Hepatocyte (in vitro differentiated cells): ENCODE data around the gene VPS37C. TPM values are rescaled to one million over a fixed set of nuclear protein-coding genes. Genes with fewer than 3 reads are reported as not detected.

Experiments used
- DNase-seq: peaks from one replicate; pipeline ENCODE4 v3.0.0-alpha.2; 2016; ENCODE audit warnings: low spot score
- H2AFZ ChIP-seq: fragments of 200-600 bp; sonication (generic); 2 replicates; pipeline ENCODE4 v1.6.0; 2016; ENCODE audit warnings: antibody characterized with exemption, mild to moderate bottlenecking
- H3K27ac ChIP-seq: fragments of 200-600 bp; sonication (generic); 2 replicates; pipeline ENCODE4 v1.5.1; 2016; ENCODE audit warnings: mild to moderate bottlenecking
- H3K27me3 ChIP-seq: fragments of 200-600 bp; sonication (generic); 2 replicates; pipeline ENCODE4 v1.6.1; 2016
- H3K36me3 ChIP-seq: fragments of 200-600 bp; sonication (generic); replicated peaks from 2 replicates; pipeline ENCODE4 v1.5.1; 2016; ENCODE audit warnings: low read depth; ENCODE audit not compliant: insufficient read depth
- H3K4me1 ChIP-seq: fragments of 200-600 bp; sonication (generic); 2 replicates; pipeline ENCODE4 v1.5.1; 2016; ENCODE audit warnings: mild to moderate bottlenecking, moderate library complexity; ENCODE audit not compliant: insufficient read depth
- H3K4me2 ChIP-seq: fragments of 200-600 bp; sonication (generic); 2 replicates; pipeline ENCODE4 v1.6.0; 2016
- H3K4me3 ChIP-seq: fragments of 200-600 bp; sonication (generic); 2 replicates; pipeline ENCODE4 v1.5.1; 2016; ENCODE audit warnings: mild to moderate bottlenecking
- H3K79me2 ChIP-seq: fragments of 200-600 bp; sonication (generic); 2 replicates; pipeline ENCODE4 v1.6.0; 2017; ENCODE audit warnings: mild to moderate bottlenecking
- H3K9me2 ChIP-seq: fragments of 200-600 bp; sonication (generic); replicated peaks from 2 replicates; pipeline ENCODE4 v1.6.0; 2017; ENCODE audit warnings: mild to moderate bottlenecking; ENCODE audit not compliant: insufficient read depth
- H3K9me3 ChIP-seq: fragments of 200-600 bp; sonication (generic); 2 replicates; pipeline ENCODE4 v1.5.1; 2016; ENCODE audit warnings: low read depth, mild to moderate bottlenecking
- H4K20me1 ChIP-seq: fragments of 200-600 bp; sonication (generic); 2 replicates; pipeline ENCODE4 v1.6.0; 2016; ENCODE audit warnings: mild to moderate bottlenecking; ENCODE audit not compliant: insufficient read depth, poor library complexity, severe bottlenecking
- CTCF ChIP-seq: fragments of 200-600 bp; sonication (generic); IDR thresholded peaks from 2 replicates; pipeline ENCODE4 v1.5.1; 2016; ENCODE audit warnings: antibody characterized with exemption, mild to moderate bottlenecking; ENCODE audit not compliant: poor library complexity
- EZH2 ChIP-seq: fragments of 200-600 bp; sonication (generic); IDR thresholded peaks from 2 replicates; pipeline ENCODE4 v1.6.1; 2016; ENCODE audit warnings: antibody characterized with exemption, mild to moderate bottlenecking, borderline replicate concordance
- EZH2phosphoT487 ChIP-seq: fragments of 200-600 bp; sonication (generic); IDR thresholded peaks from one replicate; pipeline ENCODE4 v1.6.1; 2018; ENCODE audit warnings: antibody characterized with exemption, mild to moderate bottlenecking, low read depth, moderate library complexity; ENCODE audit not compliant: unreplicated experiment, severe bottlenecking
- WGBS: methylation state at CpG from one replicate; pipeline ENCODE4 v1.1.6; 2016; ENCODE audit warnings: low lambda C conversion rate; ENCODE audit errors: missing lambda C conversion rate; 5-methylcytosine and 5-hydroxymethylcytosine counted together
- polyA plus RNA-seq: library from polyadenylated mRNA; unstranded; fragments of >200 nt; fragmentation: Nextera tagmentation; extraction: Ambion mirVana; gene quantifications from 2 replicates; pipeline ENCODE4 v1.2.1, GENCODE V29; 2016
- total RNA-seq: library from RNA; depleted of rRNA; stranded (reverse); fragments of >200 nt; gene quantifications from 2 replicates; pipeline ENCODE4 v1.2.3, GENCODE V29; 2014

Gene VPS37C
- total and polyA plus RNA-seq, 2 experiments from 2014 or later, result 17.0 to 26.6 TPM

DNA sequence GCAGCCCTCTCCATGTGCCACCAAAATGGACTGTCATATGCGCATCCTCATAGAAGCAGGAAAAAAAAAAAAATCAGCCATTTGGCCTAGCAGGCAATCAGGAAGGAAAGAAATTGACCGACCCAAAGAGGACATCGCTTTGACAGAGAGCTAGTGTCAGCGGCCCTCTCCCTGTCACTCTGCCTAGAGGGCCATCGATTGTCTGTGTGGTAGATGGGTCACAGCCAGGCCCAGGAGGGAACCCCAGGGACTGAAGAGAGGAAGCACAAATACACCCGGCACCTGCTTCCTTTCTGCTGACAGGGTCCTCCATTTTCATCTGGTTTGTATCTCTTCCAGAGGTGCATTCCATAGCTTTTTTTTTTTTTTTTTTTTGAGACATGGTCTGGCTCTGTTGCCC is 21.8 kb downstream of the VPS37C start:
- H3K27ac ChIP-seq, result no peak overlapping the region
- no peaks in the 10 kb centered on the region for H3K9me2 ChIP-seq
- no peaks in the 10 kb centered on the region for H3K9me3 ChIP-seq
- H3K4me1 ChIP-seq, result no peaks in the 10 kb centered on the region
- no peak overlapping the region for H2AFZ ChIP-seq
- peaks cover 72% of the 10 kb centered on the region for H3K79me2 ChIP-seq
- peaks cover 16% of the 10 kb centered on the region for H4K20me1 ChIP-seq
- TF ChIP-seq EZH2 (no peak), CTCF (no peak), EZH2phosphoT487 (no peak)
- DNase-seq, result no peak
- no peaks in the 10 kb centered on the region for H3K27me3 ChIP-seq
- H3K4me2 ChIP-seq, result no peak overlapping the region
- no peak overlapping the region for H3K4me3 ChIP-seq
- 81% methylated on average over 6 of the region's 6 CpGs for WGBS
- no peaks in the 10 kb centered on the region for H3K36me3 ChIP-seq

DNA sequence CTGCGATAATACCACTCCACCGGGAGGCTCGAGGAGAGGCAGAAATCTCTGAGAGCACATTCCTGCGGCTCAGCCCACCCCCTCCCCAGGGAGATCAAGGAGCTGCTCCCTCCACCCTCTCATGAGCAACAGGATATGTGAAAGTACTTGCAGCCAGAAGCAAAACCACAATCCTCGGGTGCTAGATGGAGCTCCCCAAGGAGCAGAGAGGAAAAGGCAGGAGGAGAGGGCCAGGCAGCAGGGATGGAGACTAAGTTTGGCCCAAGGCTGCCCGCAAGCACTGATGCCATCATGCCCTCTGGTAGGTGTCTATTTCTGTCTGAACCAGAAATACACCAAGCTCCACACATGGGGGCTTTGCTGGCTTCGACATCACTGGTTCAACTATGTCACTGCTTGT is 22.3 kb downstream of the VPS37C start:
- Histone ChIP-seq H3K4me1 (no peaks in the 10 kb centered on the region), H3K36me3 (no peaks in the 10 kb centered on the region), H3K27me3 (no peaks in the 10 kb centered on the region), H3K27ac (no peak overlapping the region), H4K20me1 (peaks cover 16% of the 10 kb centered on the region), H3K9me3 (no peaks in the 10 kb centered on the region), H3K4me2 (peak overlapping the region; percentile 37), H3K4me3 (no peak overlapping the region), H3K9me2 (no peaks in the 10 kb centered on the region), H2AFZ (no peak overlapping the region), H3K79me2 (peaks cover 68% of the 10 kb centered on the region)
- no peak for TF ChIP-seq EZH2
- no peak for TF ChIP-seq CTCF
- TF ChIP-seq EZH2phosphoT487, result no peak
- DNase-seq, result no peak
- WGBS, result 60% methylated on average over 7 of the region's 7 CpGs

DNA sequence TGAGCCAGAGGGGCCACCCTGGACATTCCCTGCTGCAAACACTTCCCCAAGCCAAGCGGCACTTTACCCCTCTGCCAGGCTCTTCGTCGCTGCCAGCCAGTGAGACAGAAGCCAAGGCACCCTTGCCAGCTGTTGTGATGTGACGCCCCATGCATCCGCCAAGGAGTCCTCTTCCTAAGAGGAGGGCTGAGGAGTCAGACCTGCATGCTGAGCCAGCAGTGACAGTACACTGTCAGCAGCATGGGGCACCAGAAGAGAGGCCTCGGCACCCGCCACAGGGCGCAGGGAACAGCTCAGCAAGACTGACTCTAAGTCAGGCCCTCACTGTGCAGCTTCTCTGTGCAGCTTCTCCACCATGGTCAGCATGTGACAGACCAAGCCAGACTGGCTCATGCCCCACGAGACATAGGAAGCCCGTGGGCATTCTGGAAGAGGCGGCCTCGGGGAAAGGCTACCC is 26.4 kb downstream of the VPS37C start:
- H4K20me1 ChIP-seq, result peaks cover 13% of the 10 kb centered on the region

More for the DNA sequence above, 26.4 kb downstream of the VPS37C start:
- no peak overlapping the region for H2AFZ ChIP-seq
- H3K9me2 ChIP-seq, result no peaks in the 10 kb centered on the region
- peaks cover 33% of the 10 kb centered on the region for H3K79me2 ChIP-seq
- no peak overlapping the region for H3K4me3 ChIP-seq
- H3K4me1 ChIP-seq, result peaks cover 5% of the 10 kb centered on the region
- H3K27ac ChIP-seq, result no peak overlapping the region
- TF ChIP-seq CTCF, result no peak
- TF ChIP-seq EZH2phosphoT487, result no peak
- no peak for TF ChIP-seq EZH2
- no peak overlapping the region for H3K4me2 ChIP-seq
- no peaks in the 10 kb centered on the region for H3K36me3 ChIP-seq
- WGBS, result 97% methylated on average over 12 of the region's 12 CpGs
- no peaks in the 10 kb centered on the region for H3K9me3 ChIP-seq
- no peaks in the 10 kb centered on the region for H3K27me3 ChIP-seq
- no peak for DNase-seq
